Esophagus (tissue), 2 donors: ENCODE results near the gene ING3. TPM values are rescaled to one million over a fixed set of nuclear protein-coding genes. Genes with fewer than 3 reads are reported as not detected.

Experiments used
- H3K27ac ChIP-seq, 2 donors: one replicate each; pipeline ENCODE4 v1.5.1; 2013; ENCODE audit warnings: low read depth in 2 of 2, mild to moderate bottlenecking in 2 of 2, inconsistent platforms in 1 of 2, low read length in 1 of 2, moderate library complexity in 1 of 2
- H3K27me3 ChIP-seq, 2 donors: one replicate each; pipeline ENCODE4 v1.6.1; 2013; ENCODE audit warnings: low read length in 2 of 2, control low read depth in 1 of 2, mild to moderate bottlenecking in 1 of 2; ENCODE audit not compliant: insufficient read depth in 2 of 2, control insufficient read depth in 1 of 2
- H3K36me3 ChIP-seq, 2 donors: one replicate each; pipeline ENCODE4 v1.6.1; 2013; ENCODE audit warnings: low read length in 1 of 2; ENCODE audit not compliant: control insufficient read depth in 2 of 2, insufficient read depth in 2 of 2
- H3K4me1 ChIP-seq, 2 donors: one replicate each; pipeline ENCODE4 v1.6.1; 2013; ENCODE audit warnings: low read length in 1 of 2; ENCODE audit not compliant: control insufficient read depth in 2 of 2, insufficient read depth in 2 of 2
- H3K4me3 ChIP-seq, 2 donors: one replicate each; pipeline ENCODE4 v1.5.1; 2013; ENCODE audit warnings: low read length in 2 of 2, mild to moderate bottlenecking in 2 of 2, low read depth in 1 of 2, moderate library complexity in 1 of 2
- H3K9me3 ChIP-seq, 2 donors: one replicate each; pipeline ENCODE4 v1.6.1; 2013; ENCODE audit warnings: mild to moderate bottlenecking in 2 of 2, low read depth in 1 of 2, low read length in 1 of 2, moderate library complexity in 1 of 2; ENCODE audit not compliant: control insufficient read depth in 2 of 2, insufficient read depth in 1 of 2
- WGBS, 2 donors: extraction: QIAGEN DNeasy Blood & Tissue Kit; methylation state at CpG; one replicate each; pipeline ENCODE4 v1.1.7; 2013; 5-methylcytosine and 5-hydroxymethylcytosine counted together
- polyA plus RNA-seq, 2 donors: library from polyadenylated mRNA; stranded (reverse); fragments of 200-250 nt; gene quantifications; one replicate each; pipeline ENCODE4 v1.2.3, GENCODE V29; 2013
- donor health status: healthy with polysubstance abuse.
- donor health status: Bipolar disorder and iron deficiency.

The ING3 gene
- polyA plus RNA-seq, 2 donors: 5.6 to 8.3 TPM

- no peaks in the 10 kb centered on the region for H3K27me3 ChIP-seq
- 35 to 40% methylated on average over 2 of the region's 2 CpGs for WGBS, 2 donors
Observed at GRCh38 chr7:120926943-120927346, 23.6 kb upstream of the ING3 start.

GRCh38 chr7:120927454-120928103, 23.0 kb upstream of the ING3 start:
- H3K4me1 ChIP-seq: no peaks in the 10 kb centered on the region
- no peak overlapping the region for H3K4me3 ChIP-seq
- no peaks in the 10 kb centered on the region for H3K36me3 ChIP-seq
- H3K27me3 ChIP-seq: no peaks in the 10 kb centered on the region
- no peak overlapping the region for H3K27ac ChIP-seq
- WGBS, 2 donors: 89 to 92% methylated on average over 2 of the region's 2 CpGs
- no peaks in the 10 kb centered on the region for H3K9me3 ChIP-seq

More at GRCh38 chr7:120926943-120927346, 23.6 kb upstream of the ING3 start:
- Histone ChIP-seq H3K4me1 (no peaks in the 10 kb centered on the region), H3K9me3 (no peaks in the 10 kb centered on the region), H3K36me3 (no peaks in the 10 kb centered on the region), H3K4me3 (no peak overlapping the region), H3K27ac (no peak overlapping the region)

GRCh38 chr7:120931243-120931642, 19.3 kb upstream of the ING3 start:
- Histone ChIP-seq H3K36me3 (no peaks in the 10 kb centered on the region), H3K4me3 (no peak overlapping the region), H3K27ac (no peak overlapping the region), H3K27me3 (no peaks in the 10 kb centered on the region), H3K9me3 (no peaks in the 10 kb centered on the region), H3K4me1 (no peaks in the 10 kb centered on the region)
- WGBS, 2 donors: 18 to 64% methylated on average over 1 of the region's 1 CpG

- Histone ChIP-seq H3K4me1 (no peaks in the 10 kb centered on the region), H3K4me3 (no peak overlapping the region), H3K36me3 (no peaks in the 10 kb centered on the region), H3K27ac (no peak overlapping the region), H3K9me3 (no peaks in the 10 kb centered on the region), H3K27me3 (no peaks in the 10 kb centered on the region)
- WGBS, 2 donors: 63 to 72% methylated on average over 1 of the region's 1 CpG
Observed at GRCh38 chr7:120933475-120933874, 17.1 kb upstream of the ING3 start.

GRCh38 chr7:120939345-120939744, 11.2 kb upstream of the ING3 start:
- Histone ChIP-seq H3K27me3 (no peaks in the 10 kb centered on the region), H3K27ac (no peak overlapping the region), H3K36me3 (no peaks in the 10 kb centered on the region), H3K4me1 (no peaks in the 10 kb centered on the region), H3K4me3 (no peak overlapping the region), H3K9me3 (no peaks in the 10 kb centered on the region)
- 90 to 91% methylated on average over 3 of the region's 3 CpGs for WGBS, 2 donors

- Histone ChIP-seq H3K27ac (no peak overlapping the region), H3K9me3 (no peaks in the 10 kb centered on the region), H3K4me1 (no peaks in the 10 kb centered on the region), H3K36me3 (no peaks in the 10 kb centered on the region), H3K4me3 (no peak overlapping the region), H3K27me3 (no peaks in the 10 kb centered on the region)
- 9 to 18% methylated on average over 1 of the region's 1 CpG for WGBS, 2 donors
Observed at GRCh38 chr7:120941064-120941463, 9.5 kb upstream of the ING3 start.

GRCh38 chr7:120941856-120942255, 8.7 kb upstream of the ING3 start:
- Histone ChIP-seq H3K4me3 (no peak overlapping the region), H3K27me3 (no peaks in the 10 kb centered on the region), H3K4me1 (no peaks in the 10 kb centered on the region), H3K27ac (no peak overlapping the region), H3K36me3 (no peaks in the 10 kb centered on the region), H3K9me3 (no peaks in the 10 kb centered on the region)
- 55 to 58% methylated on average over 3 of the region's 3 CpGs for WGBS, 2 donors

- no peaks in the 10 kb centered on the region for H3K36me3 ChIP-seq
- no peaks in the 10 kb centered on the region for H3K9me3 ChIP-seq
- H3K27me3 ChIP-seq: no peaks in the 10 kb centered on the region
- 91 to 95% methylated on average over 1 of the region's 1 CpG for WGBS, 2 donors
- no peak overlapping the region for H3K27ac ChIP-seq
- H3K4me1 ChIP-seq: no peaks in the 10 kb centered on the region
- H3K4me3 ChIP-seq: no peak overlapping the region
Observed at GRCh38 chr7:120942861-120943260, 7.7 kb upstream of the ING3 start.

- no peaks in the 10 kb centered on the region for H3K27me3 ChIP-seq
- 49 to 62% methylated on average over 6 of the region's 6 CpGs for WGBS, 2 donors
Observed at GRCh38 chr7:120944826-120945562, 5.6 kb upstream of the ING3 start.

GRCh38 chr7:120947980-120948379, 2.6 kb upstream of the ING3 start:
- Histone ChIP-seq H3K27me3 (no peaks in the 10 kb centered on the region), H3K27ac (no peak overlapping the region), H3K9me3 (no peaks in the 10 kb centered on the region), H3K4me3 (no peak overlapping the region), H3K36me3 (no peaks in the 10 kb centered on the region), H3K4me1 (no peaks in the 10 kb centered on the region)

More at GRCh38 chr7:120944826-120945562, 5.6 kb upstream of the ING3 start:
- Histone ChIP-seq H3K27ac (no peak overlapping the region), H3K9me3 (no peaks in the 10 kb centered on the region), H3K4me3 (no peak overlapping the region), H3K36me3 (no peaks in the 10 kb centered on the region), H3K4me1 (no peaks in the 10 kb centered on the region)
